ENCODE measurements around the gene ATP6V0E1.

- TF ChIP-seq CTCF (IDR thresholded peaks at IDR 0.05): no peak
- TF ChIP-seq ZFX (IDR thresholded peaks at IDR 0.05; ENCODE audit: borderline replicate concordance): no peak
Measured at GRCh38 chr5:172975289-172975688, 8.3 kb upstream of the ATP6V0E1 start.
